GM21526 (cell line): ENCODE measurements around the gene ZDHHC11.
"Not testable (repeated sequence)": the region's sequence is repeated elsewhere in the genome, so short reads cannot be mapped to it uniquely, and the experiment has no call there.

Experiments
- ATAC-seq: cut with Tn5 transposase; IDR thresholded peaks from one replicate; pipeline ENCODE4 v1.9.1; 2021; ENCODE audit warnings: moderate library complexity; ENCODE audit not compliant: unreplicated experiment, low FRiP score

The ZDHHC11 gene

DNA sequence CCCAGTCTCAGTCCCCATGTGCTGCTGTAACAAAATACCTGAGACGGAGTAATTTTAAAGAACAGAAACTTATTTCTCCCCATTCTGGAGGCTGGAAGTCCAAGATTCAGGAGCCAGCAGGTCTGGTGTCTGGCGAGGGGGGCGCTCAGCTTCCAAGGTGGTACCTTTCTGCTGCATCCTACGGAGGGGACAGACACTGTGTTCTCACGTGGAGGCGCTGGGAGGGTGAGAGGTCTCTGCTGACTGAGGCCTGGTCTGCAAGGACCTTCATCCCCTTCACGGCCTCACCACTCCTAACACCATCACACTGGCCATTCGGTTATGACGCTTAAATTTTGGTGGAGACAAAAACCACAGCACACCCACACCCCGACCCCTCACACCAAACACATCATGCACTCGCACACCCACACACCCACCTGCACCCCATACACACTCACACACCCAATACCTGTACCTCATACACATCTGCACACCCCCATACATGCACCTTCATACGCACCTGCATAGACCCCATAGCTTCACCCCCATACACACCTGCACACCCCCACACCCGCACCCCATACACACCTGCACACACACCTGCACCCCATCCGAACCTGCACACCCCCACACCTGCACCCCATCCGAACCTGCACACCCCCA lies 9.8 kb upstream of the ZDHHC11 start:
- ATAC-seq, result no peak

DNA sequence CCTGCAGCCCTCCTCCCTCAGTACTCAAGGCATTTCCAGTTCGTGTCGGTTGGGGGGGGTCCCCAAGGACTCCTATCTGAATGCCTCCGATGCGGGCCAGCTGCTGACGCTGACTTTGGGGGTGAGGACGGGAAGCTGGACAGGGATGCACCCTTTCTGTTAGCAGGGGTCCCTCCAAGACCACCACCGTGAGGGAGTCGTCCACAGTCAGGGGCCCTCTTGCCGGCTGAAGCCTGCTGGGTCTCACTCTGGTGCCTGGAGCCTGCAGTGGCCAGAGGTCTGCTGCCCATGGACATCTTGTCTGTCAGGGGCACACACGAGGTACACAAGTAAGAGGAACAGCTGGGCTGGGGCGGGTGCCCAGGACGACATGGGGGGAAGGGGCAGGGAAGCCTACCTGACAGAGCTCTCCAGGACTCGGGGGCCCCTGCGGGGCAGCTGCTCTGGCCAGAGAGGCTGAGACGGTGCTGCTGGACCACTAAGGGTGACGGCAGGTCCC lies 9.1 kb upstream of the ZDHHC11 start:
- ATAC-seq, result no peak

DNA sequence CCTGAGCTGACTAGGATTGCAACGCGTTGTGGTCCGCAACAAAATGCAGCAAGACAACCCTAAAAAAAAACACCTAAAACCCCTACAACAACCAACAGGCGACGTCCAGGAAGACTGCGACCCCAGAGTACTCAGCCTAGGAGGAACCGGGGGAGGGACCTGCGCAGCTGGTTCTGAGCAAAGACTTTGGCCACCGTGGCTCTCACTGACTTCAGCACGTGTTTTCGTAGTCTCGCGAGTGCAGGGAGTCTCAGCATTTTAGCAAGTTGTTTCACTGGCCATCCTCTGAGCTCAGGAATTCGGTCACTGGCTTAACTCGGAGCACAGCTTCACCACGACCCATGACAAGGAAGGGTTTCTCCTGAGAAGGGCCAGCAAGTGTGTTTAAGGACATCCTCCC lies 8.6 kb upstream of the ZDHHC11 start:
- ATAC-seq, result no peak

DNA sequence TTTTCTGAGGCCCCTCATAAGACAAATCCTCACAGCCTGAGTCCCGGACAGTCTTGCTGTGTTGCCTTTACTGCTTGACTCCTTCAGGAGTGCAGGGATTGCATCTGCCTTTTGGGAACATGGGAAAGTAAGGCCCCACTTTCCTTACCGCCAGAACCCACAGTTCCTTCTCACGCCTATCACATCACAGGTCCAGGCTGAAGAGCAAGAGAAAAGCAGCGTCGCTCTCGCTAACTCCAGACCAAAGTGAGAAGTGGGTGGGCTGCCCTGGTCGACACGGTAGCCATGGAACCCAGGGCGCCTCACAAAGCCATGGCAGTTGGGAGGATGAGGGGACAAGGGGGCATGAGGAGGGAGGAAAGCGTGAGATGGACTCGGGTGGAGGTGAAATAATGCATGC lies 7.9 kb upstream of the ZDHHC11 start:
- no peak for ATAC-seq

DNA sequence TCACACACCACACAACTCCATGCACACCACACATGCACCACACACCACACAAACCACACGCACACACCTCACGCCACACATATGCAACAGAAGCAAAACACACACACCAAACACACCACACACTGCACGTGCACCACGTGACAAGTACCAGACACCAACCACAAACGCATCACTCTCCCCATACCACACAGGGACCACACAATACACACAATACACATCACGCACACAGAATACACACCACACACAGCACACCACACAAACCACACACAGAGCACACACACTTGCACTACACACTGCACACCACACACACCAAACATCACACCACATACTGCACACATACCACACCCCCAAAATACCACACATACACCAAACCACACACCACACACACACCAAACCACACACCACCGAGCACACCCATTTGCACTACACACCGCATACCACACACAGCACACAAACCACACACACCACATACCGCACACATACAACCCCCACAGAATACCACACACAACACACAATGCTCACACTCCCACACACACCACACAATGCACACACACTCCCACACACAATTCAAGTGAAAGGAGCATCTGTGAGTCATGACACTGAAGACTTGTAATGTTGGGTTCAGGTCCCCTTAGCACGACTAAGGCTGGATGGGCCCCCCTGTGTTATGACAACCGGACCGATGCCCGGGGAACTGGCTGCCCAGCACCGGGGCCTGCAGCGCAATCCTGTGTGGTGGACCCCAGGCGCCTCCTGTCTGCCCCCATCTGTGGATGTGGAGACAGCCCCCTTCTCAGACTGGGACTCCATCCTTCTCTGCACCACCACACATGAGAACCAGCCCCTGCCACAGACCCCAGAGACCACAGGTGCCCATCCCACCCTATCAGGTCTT lies 6.0 kb upstream of the ZDHHC11 start:
- no peak for ATAC-seq

DNA sequence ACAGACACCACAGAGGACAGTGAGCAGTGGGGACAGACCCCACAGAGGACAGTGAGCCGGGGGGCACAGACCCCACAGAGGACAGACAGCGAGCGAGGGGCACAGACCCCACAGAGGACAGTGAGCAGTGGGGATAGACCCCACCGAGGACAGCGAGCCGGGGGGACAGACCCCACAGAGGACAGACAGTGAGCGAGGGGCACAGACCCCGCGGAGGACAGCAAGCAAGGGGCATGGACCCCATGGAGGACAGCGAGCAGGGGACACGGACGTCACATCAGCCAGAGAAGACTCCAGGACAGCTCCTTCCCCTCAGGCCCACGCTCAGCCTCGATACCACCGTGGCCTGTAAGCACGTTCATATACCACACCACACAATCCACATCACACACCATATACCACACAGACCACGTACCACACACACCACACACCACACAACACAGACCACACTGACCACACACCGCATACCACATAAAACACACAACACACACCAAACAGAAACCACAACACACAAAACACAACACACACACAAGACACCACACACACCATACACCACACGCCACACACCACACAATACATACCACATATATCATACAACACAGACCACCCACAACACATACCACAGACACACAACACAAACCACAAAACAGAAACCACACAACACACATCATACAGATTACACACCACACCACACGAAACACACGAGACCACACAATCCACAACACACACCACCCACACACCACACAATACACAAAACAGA lies 5.2 kb upstream of the ZDHHC11 start:
- no peak for ATAC-seq

DNA sequence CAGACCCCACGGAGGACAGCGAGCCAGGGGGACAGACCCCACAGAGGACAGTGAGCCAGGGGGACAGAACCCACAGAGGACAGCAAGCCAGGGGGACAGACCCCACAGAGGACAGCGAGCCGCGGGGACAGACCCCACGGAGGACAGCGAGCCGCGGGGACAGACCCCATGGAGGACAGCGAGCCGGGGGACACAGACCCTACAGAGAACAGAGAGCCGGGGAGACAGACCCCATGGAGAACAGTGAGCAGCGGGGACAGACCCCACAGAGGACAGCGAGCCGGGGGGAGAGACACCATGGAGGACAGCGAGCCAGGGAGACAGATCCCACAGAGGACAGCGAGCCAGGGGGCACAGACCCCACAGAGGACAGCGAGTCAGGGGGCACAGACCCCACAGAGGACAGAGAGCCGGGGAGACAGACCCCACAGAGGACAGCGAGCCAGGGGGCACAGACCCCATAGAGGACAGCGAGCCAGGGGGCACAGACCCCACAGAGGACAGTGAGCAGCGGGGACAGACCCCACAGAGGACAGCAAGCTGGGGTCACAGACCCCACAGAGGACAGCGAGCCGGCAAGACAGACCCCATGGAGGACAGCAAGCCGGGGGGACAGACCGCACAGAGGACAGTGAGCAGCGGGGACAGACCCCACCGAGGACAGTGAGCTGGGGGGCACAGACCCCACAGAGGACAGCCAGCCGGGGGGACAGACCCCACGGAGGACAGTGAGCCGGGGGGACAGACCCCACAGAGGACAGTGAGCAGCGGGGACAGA lies 4.4 kb upstream of the ZDHHC11 start:
- ATAC-seq, result no peak

DNA sequence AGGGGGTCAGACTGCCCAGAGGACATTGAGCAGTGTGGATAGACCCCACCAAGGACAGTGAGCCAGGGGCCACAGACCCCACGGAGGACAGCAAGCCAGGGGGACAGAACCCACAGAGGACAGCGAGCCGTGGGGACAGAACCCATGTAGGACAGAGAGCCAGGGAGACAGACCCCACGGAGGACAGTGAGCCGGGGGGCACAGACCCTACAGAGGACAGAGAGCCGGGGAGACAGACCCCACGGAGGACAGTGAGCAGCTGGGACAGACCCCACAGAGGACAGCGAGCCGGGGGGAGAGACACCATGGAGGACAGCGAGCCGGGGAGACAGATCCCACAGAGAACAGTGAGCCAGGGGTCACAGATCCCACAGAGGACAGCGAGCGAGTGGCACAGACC lies 3.4 kb upstream of the ZDHHC11 start:
- no peak for ATAC-seq

DNA sequence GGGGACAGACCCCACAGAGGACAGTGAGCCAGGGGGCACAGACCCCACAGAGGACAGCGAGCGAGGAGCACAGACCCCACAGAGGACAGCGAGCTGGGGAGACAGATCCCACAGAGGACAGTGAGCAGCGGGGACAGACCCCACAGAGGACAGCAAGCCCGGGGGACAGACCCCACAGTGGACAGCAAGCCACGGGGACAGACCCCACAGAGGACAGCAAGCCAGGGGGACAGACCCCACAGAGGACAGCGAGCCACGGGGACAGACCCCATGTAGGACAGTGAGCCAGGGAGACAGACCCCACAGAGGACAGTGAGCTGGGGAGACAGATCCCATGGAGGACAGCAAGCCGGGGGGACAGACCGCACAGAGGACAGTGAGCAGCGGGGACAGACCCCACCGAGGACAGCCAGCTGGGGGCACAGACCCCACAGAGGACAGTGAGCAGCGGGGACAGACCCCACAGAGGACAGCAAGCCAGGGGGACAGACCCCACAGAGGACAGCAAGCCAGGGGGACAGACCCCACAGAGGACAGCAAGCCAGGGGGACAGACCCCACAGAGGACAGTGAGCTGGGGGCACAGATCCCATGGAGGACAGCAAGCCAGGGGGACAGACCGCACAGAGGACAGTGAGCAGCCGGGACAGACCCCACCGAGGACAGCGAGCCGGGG lies 2.8 kb upstream of the ZDHHC11 start:
- not testable (repeated sequence) for ATAC-seq

DNA sequence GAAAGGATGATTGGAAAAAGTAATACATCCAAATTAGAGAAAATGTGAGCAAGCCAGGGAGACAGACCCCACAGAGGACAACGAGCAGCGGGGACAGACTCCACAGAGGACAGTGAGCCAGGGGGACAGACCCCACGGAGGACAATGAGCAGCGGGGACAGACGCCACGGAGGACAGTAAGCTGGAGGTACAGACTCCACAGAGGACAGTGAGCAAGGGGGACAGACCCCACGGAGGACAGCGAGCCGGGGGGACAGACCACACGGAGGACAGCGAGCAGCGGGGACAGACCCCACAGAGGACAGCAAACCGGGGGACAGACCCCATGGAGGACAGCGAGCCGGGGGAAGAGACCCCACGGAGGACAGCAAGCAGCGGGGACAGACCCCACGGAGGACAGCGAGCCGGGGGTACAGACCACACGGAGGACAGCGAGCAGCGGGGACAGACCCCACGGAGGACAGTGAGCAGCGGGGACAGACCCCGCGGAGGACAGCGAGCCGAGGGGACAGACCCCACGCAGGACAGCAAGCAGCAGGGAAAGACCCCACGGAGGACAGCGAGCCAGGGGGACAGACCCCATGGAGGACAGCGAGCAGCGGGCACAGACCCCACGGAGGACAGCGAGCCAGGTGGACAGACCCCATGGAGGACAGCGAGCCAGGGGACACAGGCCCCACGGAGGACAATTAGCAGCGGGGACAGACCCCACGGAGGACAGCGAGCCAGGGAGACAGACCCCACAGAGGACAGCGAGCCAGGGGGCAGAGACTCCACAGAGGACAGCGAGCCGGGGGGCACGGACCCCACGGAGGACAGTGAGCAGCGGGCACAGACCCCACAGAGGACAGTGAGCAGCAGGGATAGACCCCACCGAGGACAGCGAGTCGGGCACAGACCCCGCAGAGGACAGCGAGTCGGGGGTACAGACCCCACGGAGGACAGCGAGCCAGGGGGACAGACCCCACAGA lies 1.9 kb upstream of the ZDHHC11 start:
- ATAC-seq, result no peak

DNA sequence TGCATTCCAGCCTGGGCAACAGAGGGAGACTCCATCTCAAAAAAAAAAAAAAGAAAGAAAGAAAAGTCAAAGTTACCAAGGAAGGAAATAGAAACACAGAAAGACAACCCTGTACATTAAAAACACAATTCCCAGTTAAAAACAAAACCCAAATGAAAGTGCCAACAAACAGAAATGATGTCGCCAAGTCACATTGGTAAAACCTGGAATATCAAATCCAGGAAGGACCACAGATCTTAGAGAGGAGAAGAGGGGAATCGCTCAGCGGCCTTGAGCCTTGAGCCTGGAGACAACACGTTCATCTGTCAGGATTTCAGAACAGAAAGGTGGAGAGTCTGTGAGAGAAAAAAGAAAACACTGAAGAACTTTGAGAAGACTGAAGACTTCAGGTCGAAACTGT lies 1.2 kb upstream of the ZDHHC11 start:
- ATAC-seq, result no peak

DNA sequence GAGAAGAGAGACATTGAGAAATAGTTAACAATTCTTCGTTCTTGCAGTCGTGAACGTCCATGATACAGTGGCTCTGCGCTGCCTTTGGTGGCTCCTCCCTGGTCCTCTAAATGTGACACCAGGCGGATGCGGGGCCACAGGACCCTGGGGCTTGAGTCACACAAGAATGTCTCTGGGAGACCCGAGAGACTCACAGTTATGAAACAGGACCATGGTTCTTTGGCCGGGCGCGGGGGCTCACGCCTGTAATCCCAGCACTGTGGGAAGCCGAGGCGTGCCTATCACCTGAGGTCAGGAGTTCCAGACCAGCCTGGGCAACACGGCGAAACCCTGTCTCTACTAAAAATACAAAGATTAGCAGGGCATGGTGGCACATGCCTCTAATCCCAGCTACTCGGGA lies 767 bp upstream of the ZDHHC11 start:
- no peak for ATAC-seq

DNA sequence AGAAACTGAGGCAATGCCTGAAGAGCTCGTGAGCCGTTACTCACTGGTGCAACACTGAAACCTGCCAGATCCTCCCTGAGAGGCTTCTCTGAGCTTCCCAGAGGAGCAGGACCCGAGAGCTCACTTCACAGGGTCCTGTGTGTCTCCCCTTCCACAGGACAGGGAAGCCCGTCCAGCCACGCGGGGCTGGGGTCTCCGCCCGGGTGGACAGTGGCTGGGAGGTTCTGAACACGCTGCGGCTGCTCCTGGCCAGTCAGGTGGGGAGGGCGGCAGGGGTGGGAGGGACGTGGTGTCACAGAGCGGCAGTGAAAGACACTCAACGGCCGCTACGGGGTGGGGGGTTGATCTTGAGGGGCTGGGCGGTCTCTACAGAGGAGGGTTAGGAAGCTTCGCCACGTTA lies 290 bp upstream of the ZDHHC11 start:
- no peak for ATAC-seq

DNA sequence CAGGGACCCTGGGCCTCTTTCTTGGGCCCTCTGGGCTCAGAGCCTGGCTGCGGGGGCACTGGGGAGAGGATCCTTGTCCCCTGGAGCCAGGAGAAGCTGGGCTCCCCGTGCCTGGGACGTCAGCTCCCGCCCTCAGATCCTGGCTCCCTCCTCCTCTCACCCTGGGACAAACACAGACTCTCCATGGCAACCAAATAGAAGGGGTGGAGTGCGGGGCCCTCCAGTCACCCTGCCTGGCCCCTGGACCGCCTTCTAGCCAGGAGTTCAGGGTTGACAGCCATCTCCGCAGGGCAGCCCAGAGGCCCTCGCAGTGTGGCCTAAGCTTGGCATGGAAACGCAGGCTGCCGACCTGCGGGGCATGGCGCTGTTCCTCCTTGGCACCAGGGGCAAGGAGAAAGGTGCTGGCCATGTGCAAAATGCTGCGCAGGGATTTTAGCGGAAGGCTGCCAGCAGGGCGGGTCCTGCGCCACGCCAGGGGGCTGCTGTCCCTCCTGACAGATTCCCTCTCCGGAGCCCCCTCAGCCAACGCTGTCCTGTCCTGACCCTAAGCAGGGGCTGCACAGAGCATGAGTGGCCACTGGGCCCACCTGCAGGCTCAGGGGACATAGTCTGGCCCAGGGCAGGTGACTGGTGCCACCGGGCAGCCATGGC lies 1.0 kb downstream of the ZDHHC11 start:
- no peak for ATAC-seq

DNA sequence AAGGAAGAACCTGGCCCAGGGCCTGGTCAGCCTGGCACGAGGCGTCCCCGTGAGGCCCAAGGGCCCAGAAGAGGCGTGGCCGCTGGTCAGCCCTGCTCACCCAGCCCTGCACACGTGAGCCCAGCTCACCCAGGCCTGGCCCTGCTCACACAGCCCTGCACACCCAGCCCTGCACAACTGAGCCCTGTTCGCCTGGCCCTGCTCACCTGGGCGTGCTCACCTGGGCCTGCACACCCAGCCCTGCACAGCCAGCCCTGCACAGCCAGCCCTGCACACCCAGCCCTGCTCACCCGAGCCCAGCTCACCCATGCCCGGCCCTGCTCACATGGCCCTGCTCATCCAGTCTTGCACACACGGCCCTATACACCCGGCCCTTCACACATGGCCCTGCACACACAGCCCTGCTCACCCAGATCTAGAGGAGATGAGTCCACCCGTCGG lies 2.1 kb downstream of the ZDHHC11 start:
- no peak for ATAC-seq

DNA sequence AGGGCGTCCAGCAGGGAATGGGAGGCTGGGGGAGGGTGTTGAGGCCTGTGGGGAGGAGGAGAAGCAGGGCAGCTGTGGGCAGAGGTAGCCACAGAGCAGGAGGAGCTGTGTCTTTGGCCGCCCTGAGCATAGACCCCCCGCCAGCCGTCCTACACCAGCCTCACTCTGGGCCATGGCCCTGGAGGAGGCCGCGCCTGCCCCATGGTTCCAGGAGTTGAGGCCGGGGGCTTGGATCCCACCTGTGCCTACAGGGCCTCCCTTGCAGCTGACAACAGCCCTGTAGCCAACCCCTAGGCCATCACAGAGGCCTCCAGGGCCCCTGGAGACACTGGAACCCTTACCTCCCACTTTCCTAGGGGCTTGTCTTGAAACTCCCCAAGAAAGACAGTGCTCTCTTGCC lies 3.0 kb downstream of the ZDHHC11 start:
- not testable (repeated sequence) for ATAC-seq

DNA sequence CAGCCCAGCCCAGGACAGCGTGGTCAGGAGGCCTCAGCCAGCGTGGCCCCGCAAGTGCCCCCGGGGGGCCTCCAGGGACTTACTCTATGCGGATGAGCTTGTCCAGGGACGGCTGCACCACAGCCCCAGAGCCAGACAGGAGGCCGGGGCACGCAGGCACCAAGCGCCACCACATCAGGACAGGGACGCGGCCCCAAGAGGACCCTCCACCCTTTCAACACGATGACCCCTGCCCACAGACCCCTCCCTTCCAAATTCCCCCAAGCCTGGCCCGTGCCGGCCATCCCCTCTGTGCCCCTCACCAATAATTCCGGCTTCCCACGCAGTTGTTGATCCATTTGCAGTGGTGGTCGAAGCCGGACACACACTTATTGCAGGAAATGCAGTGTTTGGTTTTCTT lies 3.6 kb downstream of the ZDHHC11 start:
- ATAC-seq, result not testable (repeated sequence)

DNA sequence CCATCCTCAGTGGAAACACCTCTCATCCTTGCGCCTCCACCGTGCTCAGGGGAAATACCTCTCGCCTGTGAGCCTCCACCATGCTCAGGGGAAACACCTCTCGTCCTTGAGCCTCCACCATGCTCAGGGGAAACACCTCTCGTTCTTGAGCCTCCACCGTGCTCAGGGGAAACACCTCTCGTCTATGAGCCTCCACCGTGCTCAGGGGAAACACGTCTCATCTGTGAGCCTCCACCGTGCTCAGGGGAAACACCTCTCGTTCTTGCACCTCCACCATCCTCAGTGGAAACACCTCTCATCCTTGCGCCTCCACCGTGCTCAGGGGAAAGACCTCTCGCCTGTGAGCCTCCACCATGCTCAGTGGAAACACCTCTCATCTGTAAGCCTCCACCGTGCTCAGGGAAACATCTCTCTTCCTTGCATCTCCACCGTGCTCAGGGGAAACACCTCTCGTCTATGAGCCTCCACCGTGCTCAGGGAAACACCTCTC lies 4.1 kb downstream of the ZDHHC11 start:
- not testable (repeated sequence) for ATAC-seq
